Mesenchymal stem cell (in vitro differentiated cells and primary cell): Measurements from ENCODE around the gene LRRC63.
"Not testable (repeated sequence)": the region's sequence is repeated elsewhere in the genome, so short reads cannot be mapped to it uniquely, and the experiment has no call there.

ENCODE experiments used
- DNase-seq: peaks from one replicate; pipeline ENCODE4 v3.0.0-alpha.2; 2013
- H2AFZ ChIP-seq: one replicate; pipeline ENCODE4 v1.6.1; 2013; ENCODE audit warnings: low read depth, mild to moderate bottlenecking, control low read depth, inconsistent platforms, low read length, moderate library complexity
- H2AK5ac ChIP-seq: 2 replicates; pipeline ENCODE4 v1.6.1; 2013; ENCODE audit warnings: low read length, moderate library complexity, mild to moderate bottlenecking, inconsistent platforms; ENCODE audit not compliant: severe bottlenecking
- H2BK120ac ChIP-seq: one replicate; pipeline ENCODE4 v1.6.1; 2013; ENCODE audit warnings: low read depth, mild to moderate bottlenecking, inconsistent platforms, low read length, moderate library complexity
- H2BK12ac ChIP-seq, 2 experiments: one replicate each; pipeline ENCODE4 v1.6.1; 2013; ENCODE audit warnings: inconsistent platforms in 2 of 2, low read length in 2 of 2, mild to moderate bottlenecking in 2 of 2, moderate library complexity in 2 of 2, control low read depth in 1 of 2
- H2BK15ac ChIP-seq: one replicate; pipeline ENCODE4 v1.6.1; 2013; ENCODE audit warnings: mild to moderate bottlenecking, low read depth, inconsistent platforms; ENCODE audit not compliant: poor library complexity, severe bottlenecking
- H2BK5ac ChIP-seq: 2 replicates; pipeline ENCODE4 v1.6.1; 2013; ENCODE audit warnings: low read depth, mild to moderate bottlenecking, low read length, control low read depth, inconsistent platforms; ENCODE audit not compliant: poor library complexity, severe bottlenecking
- H3K14ac ChIP-seq, 2 experiments: one replicate each; pipeline ENCODE4 v1.6.1; 2013; ENCODE audit warnings: inconsistent platforms in 2 of 2, low read length in 2 of 2, control low read depth in 1 of 2, mild to moderate bottlenecking in 1 of 2, moderate library complexity in 1 of 2
- H3K18ac ChIP-seq, 2 experiments: one replicate each; pipeline ENCODE4 v1.6.1; 2013; ENCODE audit warnings: inconsistent platforms in 2 of 2, low read length in 2 of 2, control low read depth in 1 of 2, low read depth in 1 of 2, mild to moderate bottlenecking in 1 of 2
- H3K23ac ChIP-seq, 2 experiments: one replicate each; pipeline ENCODE4 v1.6.1; 2013; ENCODE audit warnings: inconsistent platforms in 2 of 2, low read length in 2 of 2, mild to moderate bottlenecking in 2 of 2, moderate library complexity in 2 of 2, control low read depth in 1 of 2
- H3K27ac ChIP-seq: 2 replicates; pipeline ENCODE4 v1.5.1; 2013; ENCODE audit warnings: mild to moderate bottlenecking, moderate library complexity, low read length, control low read depth, inconsistent platforms; ENCODE audit not compliant: poor library complexity, severe bottlenecking
- H3K27me3 ChIP-seq, 2 experiments: 2 replicates each; pipeline versions ENCODE4 v1.6.1 to v1.7.0; 2013; ENCODE audit warnings: low read length in 2 of 2, mild to moderate bottlenecking in 2 of 2, moderate library complexity in 2 of 2, control low read depth in 1 of 2, inconsistent platforms in 1 of 2; ENCODE audit not compliant: control insufficient read depth in 1 of 2, insufficient read depth in 1 of 2
- H3K36me3 ChIP-seq, 2 experiments: 2 replicates each; pipeline versions ENCODE4 v1.6.1 to v1.7.0; 2013; ENCODE audit warnings: low read length in 2 of 2, control low read depth in 1 of 2, inconsistent platforms in 1 of 2, low read depth in 1 of 2, mild to moderate bottlenecking in 1 of 2; ENCODE audit not compliant: insufficient read depth in 2 of 2, control insufficient read depth in 1 of 2
- H3K4ac ChIP-seq, 2 experiments: one replicate each; pipeline ENCODE4 v1.6.1; 2013; ENCODE audit warnings: inconsistent platforms in 2 of 2, low read length in 2 of 2, mild to moderate bottlenecking in 2 of 2, moderate library complexity in 2 of 2, control low read depth in 1 of 2, low read depth in 1 of 2
- H3K4me1 ChIP-seq: 2 replicates; pipeline ENCODE4 v1.6.1; 2013; ENCODE audit warnings: low read depth, low read length, control low read depth; ENCODE audit not compliant: control insufficient read depth, insufficient read depth
- H3K4me2 ChIP-seq: 2 replicates; pipeline ENCODE4 v1.6.1; 2013; ENCODE audit warnings: low read length, mild to moderate bottlenecking, inconsistent platforms; ENCODE audit not compliant: poor library complexity, severe bottlenecking
- H3K4me3 ChIP-seq, 2 experiments: 2 replicates each; pipeline versions ENCODE4 v1.5.1 to v1.7.0; 2013; ENCODE audit warnings: low read length in 2 of 2, mild to moderate bottlenecking in 2 of 2, control low read depth in 1 of 2, low read depth in 1 of 2; ENCODE audit not compliant: insufficient read depth in 1 of 2
- H3K79me1 ChIP-seq: replicated peaks from 2 replicates; pipeline ENCODE4 v1.6.1; 2013; ENCODE audit warnings: mild to moderate bottlenecking, control low read depth, low read length, inconsistent platforms; ENCODE audit not compliant: poor library complexity, severe bottlenecking
- H3K9ac ChIP-seq: 2 replicates; pipeline ENCODE4 v1.7.0; 2013; ENCODE audit warnings: mild to moderate bottlenecking, low read length, moderate library complexity
- H3K9me3 ChIP-seq: 2 replicates; pipeline ENCODE4 v1.7.0; 2013; ENCODE audit warnings: mild to moderate bottlenecking, low read length; ENCODE audit not compliant: control insufficient read depth
- H4K8ac ChIP-seq: one replicate; pipeline ENCODE4 v1.6.1; 2013; ENCODE audit warnings: inconsistent platforms, mild to moderate bottlenecking, low read length, moderate library complexity
- H4K91ac ChIP-seq: one replicate; pipeline ENCODE4 v1.6.1; 2013; ENCODE audit warnings: mild to moderate bottlenecking, low read length, inconsistent platforms
- WGBS: methylation state at CpG from one replicate; pipeline ENCODE4 v1.1.7; 2013; ENCODE audit warnings: mixed read lengths; 5-methylcytosine and 5-hydroxymethylcytosine counted together

The LRRC63 gene

GRCh38 chr13:46281779-46282178 lies 70.1 kb downstream of the LRRC63 start:
- H2AFZ ChIP-seq: no peak overlapping the region
- H3K36me3 ChIP-seq: no peaks in the 10 kb centered on the region
- no peak for DNase-seq
- no peak overlapping the region for H2BK12ac ChIP-seq
- H3K4me3 ChIP-seq: no peak overlapping the region
- H3K4me1 ChIP-seq: peaks cover 2% of the 10 kb centered on the region
- no peak overlapping the region for H3K14ac ChIP-seq
- H4K91ac ChIP-seq: no peak overlapping the region
- no peak overlapping the region for H2AK5ac ChIP-seq
- no peak overlapping the region for H2BK15ac ChIP-seq
- no peak overlapping the region for H3K4me2 ChIP-seq
- H3K27me3 ChIP-seq: no peaks in the 10 kb centered on the region
- no peak overlapping the region for H3K18ac ChIP-seq
- no peaks in the 10 kb centered on the region for H3K79me1 ChIP-seq
- H3K27ac ChIP-seq: no peak overlapping the region
- 79% methylated on average over 2 of the region's 2 CpGs for WGBS
- H4K8ac ChIP-seq: no peak overlapping the region
- H3K23ac ChIP-seq: no peak overlapping the region
- H2BK5ac ChIP-seq: no peak overlapping the region
- no peak overlapping the region for H3K4ac ChIP-seq
- H2BK120ac ChIP-seq: no peak overlapping the region
- H3K9me3 ChIP-seq: no peaks in the 10 kb centered on the region
- no peak overlapping the region for H3K9ac ChIP-seq

- not testable (repeated sequence) for H2BK15ac ChIP-seq, H3K27me3 ChIP-seq, H3K4me1 ChIP-seq, DNase-seq, H2BK5ac ChIP-seq, H3K14ac ChIP-seq, H3K23ac ChIP-seq, H3K9ac ChIP-seq, H3K18ac ChIP-seq, H3K79me1 ChIP-seq, H2AK5ac ChIP-seq, H4K8ac ChIP-seq, H3K4me3 ChIP-seq, H2BK120ac ChIP-seq, H4K91ac ChIP-seq, H3K27ac ChIP-seq, H3K9me3 ChIP-seq, H3K36me3 ChIP-seq, H3K4ac ChIP-seq, H2AFZ ChIP-seq, H3K4me2 ChIP-seq
- H2BK12ac ChIP-seq: peak overlapping the region in 1 of 2 experiments; percentile 63
- 91% methylated on average over 13 of the region's 16 CpGs for WGBS
Observed at GRCh38 chr13:46283912-46284824, 72.4 kb downstream of the LRRC63 start.

DNA sequence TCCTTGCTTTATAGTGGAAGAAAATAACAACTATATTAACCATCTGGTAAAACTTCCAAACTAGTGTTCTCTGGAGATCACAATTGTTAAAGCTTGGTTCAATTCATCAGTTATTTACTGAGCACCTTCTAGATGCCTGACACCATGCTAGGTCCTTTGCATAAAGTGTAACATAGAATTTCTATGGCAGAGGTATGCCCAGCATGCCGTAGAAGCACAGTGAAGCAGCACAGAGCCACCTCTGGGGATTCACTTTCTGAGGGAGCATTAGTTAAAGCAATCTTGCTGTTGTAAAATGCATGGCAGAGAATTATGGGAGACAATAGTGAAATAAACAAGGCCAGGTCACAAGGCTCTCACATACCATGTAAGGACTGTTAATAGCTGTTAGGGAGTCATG lies 75.2 kb downstream of the LRRC63 start:
- no peak overlapping the region for H2BK120ac ChIP-seq
- no peak for DNase-seq
- H3K79me1 ChIP-seq: no peaks in the 10 kb centered on the region
- 59% methylated on average over 1 of the region's 1 CpG for WGBS
- no peak overlapping the region for H4K91ac ChIP-seq
- no peaks in the 10 kb centered on the region for H3K9me3 ChIP-seq
- H2AFZ ChIP-seq: peak overlapping the region; percentile 51
- H3K27ac ChIP-seq: no peak overlapping the region
- no peak overlapping the region for H3K4ac ChIP-seq
- H2BK15ac ChIP-seq: no peak overlapping the region
- H3K14ac ChIP-seq: no peak overlapping the region
- no peak overlapping the region for H4K8ac ChIP-seq
- no peak overlapping the region for H2BK5ac ChIP-seq
- no peak overlapping the region for H3K18ac ChIP-seq
- H3K9ac ChIP-seq: no peak overlapping the region
- H3K27me3 ChIP-seq: no peaks in the 10 kb centered on the region
- no peaks in the 10 kb centered on the region for H3K36me3 ChIP-seq
- no peak overlapping the region for H2BK12ac ChIP-seq
- H3K4me2 ChIP-seq: no peak overlapping the region
- no peaks in the 10 kb centered on the region for H3K4me1 ChIP-seq
- no peak overlapping the region for H3K23ac ChIP-seq
- no peak overlapping the region for H3K4me3 ChIP-seq
- no peak overlapping the region for H2AK5ac ChIP-seq

- Histone ChIP-seq H2AK5ac (no peak overlapping the region), H3K9me3 (no peaks in the 10 kb centered on the region), H3K27me3 (no peaks in the 10 kb centered on the region), H3K9ac (no peak overlapping the region), H2AFZ (no peak overlapping the region), H3K23ac (no peak overlapping the region), H3K4me1 (no peaks in the 10 kb centered on the region), H3K4me2 (no peak overlapping the region), H2BK15ac (no peak overlapping the region), H3K18ac (no peak overlapping the region), H3K36me3 (no peaks in the 10 kb centered on the region), H3K4me3 (no peak overlapping the region), H2BK12ac (no peak overlapping the region), H2BK5ac (no peak overlapping the region), H3K4ac (no peak overlapping the region), H3K79me1 (no peaks in the 10 kb centered on the region), H4K8ac (no peak overlapping the region), H4K91ac (no peak overlapping the region), H3K27ac (no peak overlapping the region), H2BK120ac (no peak overlapping the region), H3K14ac (no peak overlapping the region)
- WGBS: no CpG with 5 or more reads among the region's 5 CpGs
- peak; percentile 64 for DNase-seq
Observed at GRCh38 chr13:46288570-46289259, 77.0 kb downstream of the LRRC63 start.
